Peyer's patch (tissue), 4 donors: ENCODE measurements around the gene CCDC12.

ENCODE experiments used
- CTCF ChIP-seq, 6 experiments: fragments of 450-650 bp in 4 of 6; fragments of 200-600 bp in 2 of 6; sonication (generic) in 1 of 6; IDR thresholded peaks; one replicate each; pipeline ENCODE4 v1.5.1; 2017 to 2019; ENCODE audit warnings: antibody characterized with exemption in 6 of 6, mild to moderate bottlenecking in 3 of 6, moderate library complexity in 1 of 6
- POLR2A ChIP-seq, 2 donors: fragments of 450-650 bp; IDR thresholded peaks; one replicate each; pipeline ENCODE4 v1.5.1; 2017; ENCODE audit warnings: antibody characterized with exemption in 2 of 2, mild to moderate bottlenecking in 2 of 2, moderate library complexity in 2 of 2

- TF ChIP-seq POLR2A (IDR thresholded peaks at IDR 0.05) (no peak), CTCF (IDR thresholded peaks at IDR 0.05) (no peak)
Observed at GRCh38 chr3:47008851-47009224, 32.3 kb upstream of the CCDC12 start.
